ENCODE data around the gene USP25. TPM values are rescaled to one million over a fixed set of nuclear protein-coding genes. Genes with fewer than 3 reads are reported as not detected.
A peak's percentile ranks its signal among the peaks of the same experiment; 100 is the strongest.

The USP25 gene
- total RNA-seq, 1 donor from 2014 or later = 54.5 TPM

- Histone ChIP-seq H3K36me3 (ENCODE audit: control insufficient read depth, insufficient read depth, low read length) (peaks cover 1% of the 10 kb centered on the region), H3K4me3 (ENCODE audit: low read depth, low read length) (no peak overlapping the region), H3K27me3 (ENCODE audit: control insufficient read depth, insufficient read depth, low read length) (no peaks in the 10 kb centered on the region)
- TF ChIP-seq CTCF (IDR thresholded peaks at IDR 0.05; ENCODE audit: insufficient read depth, low read length, severe bottlenecking) = no peak
- peak; percentile 55 for DNase-seq (ENCODE audit: low read depth)
- no peak for FAIRE-seq
Measured at GRCh38 chr21:15774590-15774989, 44.8 kb downstream of the USP25 start.

DNA sequence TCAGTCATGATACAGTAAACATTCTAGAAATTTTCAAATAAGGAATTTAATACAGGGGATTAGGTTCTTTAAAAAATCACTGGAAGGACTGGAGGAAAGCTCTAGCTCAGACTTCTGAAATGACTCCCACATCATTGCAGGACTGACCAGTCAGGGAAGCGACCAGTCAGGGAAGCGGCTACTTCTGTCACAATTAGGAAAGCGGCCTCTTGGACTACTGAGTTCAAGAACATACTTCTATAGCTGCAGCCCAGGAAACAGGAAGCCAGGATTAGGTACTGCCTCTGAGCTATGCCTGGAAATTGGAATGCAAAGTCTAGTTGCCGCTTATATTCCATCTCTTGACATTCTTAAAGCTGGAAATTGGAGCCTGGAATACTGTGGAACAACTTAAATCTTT is 45.5 kb downstream of the USP25 start:
- FAIRE-seq = no peak
- no peak for DNase-seq (ENCODE audit: low read depth)
- Histone ChIP-seq H3K27me3 (ENCODE audit: control insufficient read depth, insufficient read depth, low read length) (no peaks in the 10 kb centered on the region), H3K4me3 (ENCODE audit: low read depth, low read length) (no peak overlapping the region), H3K36me3 (ENCODE audit: control insufficient read depth, insufficient read depth, low read length) (peaks cover 1% of the 10 kb centered on the region)
- TF ChIP-seq CTCF (IDR thresholded peaks at IDR 0.05; ENCODE audit: insufficient read depth, low read length, severe bottlenecking) = no peak

GRCh38 chr21:15775981-15776380 is 46.2 kb downstream of the USP25 start:
- H3K4me3 ChIP-seq (ENCODE audit: low read depth, low read length) = no peak overlapping the region
- no peak for FAIRE-seq
- H3K36me3 ChIP-seq (ENCODE audit: control insufficient read depth, insufficient read depth, low read length) = peaks cover 3% of the 10 kb centered on the region
- peak; percentile 66 for DNase-seq (ENCODE audit: low read depth)
- H3K27me3 ChIP-seq (ENCODE audit: control insufficient read depth, insufficient read depth, low read length) = no peaks in the 10 kb centered on the region
- no peak for TF ChIP-seq CTCF (IDR thresholded peaks at IDR 0.05; ENCODE audit: insufficient read depth, low read length, severe bottlenecking)

- no peak for TF ChIP-seq CTCF (IDR thresholded peaks at IDR 0.05; ENCODE audit: insufficient read depth, low read length, severe bottlenecking)
- peaks cover 5% of the 10 kb centered on the region for H3K36me3 ChIP-seq (ENCODE audit: control insufficient read depth, insufficient read depth, low read length)
- FAIRE-seq (no peak), DNase-seq (ENCODE audit: low read depth) (no peak)
- H3K27me3 ChIP-seq (ENCODE audit: control insufficient read depth, insufficient read depth, low read length) = no peaks in the 10 kb centered on the region
- H3K4me3 ChIP-seq (ENCODE audit: low read depth, low read length) = no peak overlapping the region
Measured at GRCh38 chr21:15776818-15777217, 47.0 kb downstream of the USP25 start.

DNA sequence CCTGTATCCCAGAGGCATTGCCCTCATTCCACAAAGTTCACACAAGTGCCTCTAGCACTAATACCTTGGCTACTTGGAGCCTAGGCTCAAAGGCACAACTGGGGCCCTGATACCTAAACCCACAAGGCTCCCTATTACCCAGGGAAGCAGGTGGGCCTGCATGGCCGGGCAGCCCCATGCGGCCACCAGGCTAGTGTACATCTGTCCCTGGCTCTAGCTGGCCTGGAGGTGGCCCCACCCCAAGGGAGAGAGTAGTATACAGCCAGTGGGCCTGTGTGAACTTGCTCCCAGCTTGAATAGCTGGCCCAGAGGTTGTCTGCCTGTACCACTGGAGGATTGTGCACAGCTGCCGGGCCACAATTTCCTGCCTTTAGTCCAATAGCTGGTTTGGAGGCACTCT is 52.2 kb downstream of the USP25 start:
- TF ChIP-seq CTCF (IDR thresholded peaks at IDR 0.05; ENCODE audit: insufficient read depth, low read length, severe bottlenecking) = no peak
- no peak for FAIRE-seq
- H3K36me3 ChIP-seq (ENCODE audit: control insufficient read depth, insufficient read depth, low read length) = peaks cover 9% of the 10 kb centered on the region
- no peak for DNase-seq (ENCODE audit: low read depth)
- H3K4me3 ChIP-seq (ENCODE audit: low read depth, low read length) = no peak overlapping the region
- no peaks in the 10 kb centered on the region for H3K27me3 ChIP-seq (ENCODE audit: control insufficient read depth, insufficient read depth, low read length)

DNA sequence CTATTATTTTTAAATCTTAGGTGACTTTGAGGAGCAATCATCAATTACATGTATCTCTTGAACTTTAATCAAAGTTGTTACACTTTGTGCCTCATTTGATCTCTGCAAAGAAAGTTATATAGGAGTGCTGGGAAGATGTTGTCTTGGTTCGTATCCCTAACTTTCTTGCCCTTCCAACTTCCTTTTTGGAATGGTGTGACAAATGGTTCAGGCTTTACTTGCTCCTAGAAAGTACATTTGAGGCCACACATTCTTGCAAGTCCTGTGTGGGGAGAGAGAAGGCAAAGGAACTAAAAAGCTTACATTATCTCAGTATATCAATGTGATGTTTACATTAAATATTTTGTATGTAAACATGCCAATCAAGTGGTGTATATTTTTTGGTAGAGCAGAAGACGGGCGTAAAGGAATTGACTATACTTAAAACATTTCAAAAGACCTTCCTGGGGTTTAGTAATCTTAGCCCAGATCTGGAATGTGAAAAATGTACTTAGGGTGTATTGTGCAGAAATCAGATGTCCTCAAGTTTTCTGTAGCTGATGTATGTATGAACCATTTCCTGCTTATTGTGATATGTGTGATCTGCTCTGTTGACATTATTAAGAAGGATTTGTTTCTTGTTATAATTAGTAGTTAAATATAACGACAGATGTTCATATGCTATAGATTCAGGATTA is 59.2 kb downstream of the USP25 start:
- H3K4me3 ChIP-seq (ENCODE audit: low read depth, low read length) = no peak overlapping the region
- H3K36me3 ChIP-seq (ENCODE audit: control insufficient read depth, insufficient read depth, low read length) = no peaks in the 10 kb centered on the region
- no peak for TF ChIP-seq CTCF (IDR thresholded peaks at IDR 0.05; ENCODE audit: insufficient read depth, low read length, severe bottlenecking)
- H3K27me3 ChIP-seq (ENCODE audit: control insufficient read depth, insufficient read depth, low read length) = no peaks in the 10 kb centered on the region
- DNase-seq (ENCODE audit: low read depth) = peak; percentile 79
- no peak for FAIRE-seq

All from bronchial epithelial cell (primary cell).